Stimulated activated CD8-positive, alpha-beta memory T cell treated with anti-CD3 and anti-CD28 coated beads, Interleukin-4, amount 100 ng/mL, for 4 hours (primary cell): ENCODE results near the gene MMP20.

Source experiments
- DNase-seq, 2 donors: peaks; one replicate each; pipeline ENCODE4 v3.0.0-alpha.2; 2020; ENCODE audit warnings: low read depth in 2 of 2, low spot score in 1 of 2

MMP20 gene

GRCh38 chr11:102623128-102623527 lies 2.0 kb downstream of the MMP20 start:
- DNase-seq = no peak

GRCh38 chr11:102622258-102622657 lies 2.9 kb downstream of the MMP20 start:
- DNase-seq = no peak

GRCh38 chr11:102620818-102621561 lies 4.1 kb downstream of the MMP20 start:
- no peak for DNase-seq

- DNase-seq = no peak
Observed at GRCh38 chr11:102620179-102620578, 5.0 kb downstream of the MMP20 start.

GRCh38 chr11:102617466-102618008 lies 7.6 kb downstream of the MMP20 start:
- DNase-seq = no peak

GRCh38 chr11:102615894-102616432 lies 9.2 kb downstream of the MMP20 start:
- no peak for DNase-seq

GRCh38 chr11:102615077-102615893 lies 9.8 kb downstream of the MMP20 start:
- DNase-seq = no peak

- no peak for DNase-seq
Observed at GRCh38 chr11:102614485-102614884, 10.6 kb downstream of the MMP20 start.

- DNase-seq = no peak
Observed at GRCh38 chr11:102614031-102614430, 11.1 kb downstream of the MMP20 start.

- DNase-seq = no peak
Observed at GRCh38 chr11:102613450-102613849, 11.7 kb downstream of the MMP20 start.

- DNase-seq = no peak
Observed at GRCh38 chr11:102611291-102611690, 13.8 kb downstream of the MMP20 start.

- no peak for DNase-seq
Observed at GRCh38 chr11:102610200-102610599, 14.9 kb downstream of the MMP20 start.

GRCh38 chr11:102608699-102609098 lies 16.4 kb downstream of the MMP20 start:
- no peak for DNase-seq

GRCh38 chr11:102604875-102605274 lies 20.3 kb downstream of the MMP20 start:
- no peak for DNase-seq

- DNase-seq = no peak
Observed at GRCh38 chr11:102604011-102604410, 21.1 kb downstream of the MMP20 start.

GRCh38 chr11:102603576-102603975 lies 21.6 kb downstream of the MMP20 start:
- no peak for DNase-seq

- DNase-seq = no peak
Observed at GRCh38 chr11:102603091-102603490, 22.0 kb downstream of the MMP20 start.

GRCh38 chr11:102600666-102601065 lies 24.5 kb downstream of the MMP20 start:
- no peak for DNase-seq

- DNase-seq = no peak
Observed at GRCh38 chr11:102599642-102600261, 25.4 kb downstream of the MMP20 start.

- DNase-seq = no peak
Observed at GRCh38 chr11:102598272-102598671, 26.9 kb downstream of the MMP20 start.

GRCh38 chr11:102596578-102596977 lies 28.6 kb downstream of the MMP20 start:
- DNase-seq = no peak
